Measurements from ENCODE around the gene CTDSPL.
"Not testable (repeated sequence)": the region's sequence is repeated elsewhere in the genome, so short reads cannot be mapped to it uniquely, and the experiment has no call there.

CTDSPL gene

GRCh38 chr3:37861620-37862041 lies at the start of gene CTDSPL:
TSS of gene CTDSPL (plus strand) at chr3:37861880. CDS start at chr3:37862200, 320 bp downstream.
- no peak for ATAC-seq

- ATAC-seq, result no peak
These were observed 49.2 kb upstream of the CTDSPL start for GRCh38 chr3:37812499-37812896.

GRCh38 chr3:37813403-37813802 lies 48.3 kb upstream of the CTDSPL start:
- ATAC-seq, result no peak

GRCh38 chr3:37814547-37814946 lies 47.1 kb upstream of the CTDSPL start:
- no peak for ATAC-seq

GRCh38 chr3:37815156-37815555 lies 46.5 kb upstream of the CTDSPL start:
- not testable (repeated sequence) for ATAC-seq

GRCh38 chr3:37816271-37816670 lies 45.4 kb upstream of the CTDSPL start:
- no peak for ATAC-seq

- no peak for ATAC-seq
These were observed 42.1 kb upstream of the CTDSPL start for GRCh38 chr3:37819591-37819990.

GRCh38 chr3:37820286-37820685 lies 41.4 kb upstream of the CTDSPL start:
- no peak for ATAC-seq

GRCh38 chr3:37823189-37823588 lies 38.5 kb upstream of the CTDSPL start:
- no peak for ATAC-seq

GRCh38 chr3:37824090-37824953 lies 37.4 kb upstream of the CTDSPL start:
- no peak for ATAC-seq

- no peak for ATAC-seq
These were observed 36.7 kb upstream of the CTDSPL start for GRCh38 chr3:37824954-37825328.

- ATAC-seq, result no peak
These were observed 35.8 kb upstream of the CTDSPL start for GRCh38 chr3:37825744-37826400.

GRCh38 chr3:37826502-37826901 lies 35.2 kb upstream of the CTDSPL start:
- ATAC-seq, result no peak

GRCh38 chr3:37826933-37827332 lies 34.7 kb upstream of the CTDSPL start:
- ATAC-seq, result no peak

- no peak for ATAC-seq
These were observed 29.2 kb upstream of the CTDSPL start for GRCh38 chr3:37832480-37832879.

GRCh38 chr3:37833302-37834186 lies 28.1 kb upstream of the CTDSPL start:
- ATAC-seq, result no peak

GRCh38 chr3:37836589-37836988 lies 25.1 kb upstream of the CTDSPL start:
- no peak for ATAC-seq

GRCh38 chr3:37847689-37848088 lies 14.0 kb upstream of the CTDSPL start:
- ATAC-seq, result no peak

- no peak for ATAC-seq
These were observed 12.3 kb upstream of the CTDSPL start for GRCh38 chr3:37849146-37849923.

- ATAC-seq, result no peak
These were observed 9.6 kb upstream of the CTDSPL start for GRCh38 chr3:37852097-37852496.

GRCh38 chr3:37852771-37853170 lies 8.9 kb upstream of the CTDSPL start:
- ATAC-seq, result no peak

- ATAC-seq, result no peak
These were observed 7.8 kb upstream of the CTDSPL start for GRCh38 chr3:37853691-37854413.
